HEK293T (cell line): ENCODE measurements around the gene ASB2.

Experiments
- BHLHE40 ChIP-seq: fragments of 450-650 bp; IDR thresholded peaks from 2 replicates; pipeline ENCODE4 v1.6.1; 2016; ENCODE audit warnings: mild to moderate bottlenecking, moderate library complexity, borderline replicate concordance
- FOXA1 ChIP-seq: fragments of 450-650 bp; IDR thresholded peaks from 2 replicates; pipeline ENCODE4 v1.6.1; 2016; ENCODE audit warnings: mild to moderate bottlenecking
- FOXM1 ChIP-seq: fragments of 450-650 bp; IDR thresholded peaks from 2 replicates; pipeline ENCODE4 v1.6.1; 2017; ENCODE audit warnings: mild to moderate bottlenecking, borderline replicate concordance
- NFRKB ChIP-seq: fragments of 450-650 bp; IDR thresholded peaks from 2 replicates; pipeline ENCODE4 v1.6.1; 2016; ENCODE audit warnings: mild to moderate bottlenecking, moderate library complexity
- PKNOX1 ChIP-seq: fragments of 450-650 bp; IDR thresholded peaks from 2 replicates; pipeline ENCODE4 v1.6.1; 2016
- SUZ12 ChIP-seq: fragments of 450-650 bp; IDR thresholded peaks from 2 replicates; pipeline ENCODE4 v1.6.1; 2016; ENCODE audit warnings: mild to moderate bottlenecking
- ZNF384 ChIP-seq: fragments of 450-650 bp; IDR thresholded peaks from 2 replicates; pipeline ENCODE4 v1.6.1; 2016

GRCh38 chr14:93949511-93950075, 26.8 kb downstream of the ASB2 start:
- TF ChIP-seq PKNOX1 (no peak), FOXA1 (no peak), NFRKB (no peak), FOXM1 (no peak), BHLHE40 (no peak), ZNF384 (no peak), SUZ12 (no peak)
